ENCODE measurements around the gene LNX2. TPM values are rescaled to one million over a fixed set of nuclear protein-coding genes. Genes with fewer than 3 reads are reported as not detected.

LNX2 gene
- total RNA-seq, 6 experiments from 2014 or later: 9.5 to 28.3 (median 19.6) TPM

GRCh38 chr13:27621116-27621365, 712 bp upstream of the LNX2 start:
- intact Hi-C loops (cut with DNase I): no loop called here
- DNase-seq: no peak
- ATAC-seq: no peak

GRCh38 chr13:27619728-27620376, 477 bp downstream of the LNX2 start:
- 0% methylated on average over 8 of the region's 47 CpGs for WGBS (ENCODE audit: insufficient coverage, low coverage, low lambda C conversion rate, missing lambda C conversion rate)
- intact Hi-C loops (cut with DNase I): no loop called here
- peak in 2 of 3 donors; percentile 53 to 65 for DNase-seq
- H3K4me1 ChIP-seq: peaks cover 0 to 46% (median 12%) of the 10 kb centered on the region in 4 donors
- no peaks in the 10 kb centered on the region for H3K27me3 ChIP-seq
- TF ChIP-seq POLR2A (IDR thresholded peaks at IDR 0.05): no peak
- TF ChIP-seq, protein P1, sequence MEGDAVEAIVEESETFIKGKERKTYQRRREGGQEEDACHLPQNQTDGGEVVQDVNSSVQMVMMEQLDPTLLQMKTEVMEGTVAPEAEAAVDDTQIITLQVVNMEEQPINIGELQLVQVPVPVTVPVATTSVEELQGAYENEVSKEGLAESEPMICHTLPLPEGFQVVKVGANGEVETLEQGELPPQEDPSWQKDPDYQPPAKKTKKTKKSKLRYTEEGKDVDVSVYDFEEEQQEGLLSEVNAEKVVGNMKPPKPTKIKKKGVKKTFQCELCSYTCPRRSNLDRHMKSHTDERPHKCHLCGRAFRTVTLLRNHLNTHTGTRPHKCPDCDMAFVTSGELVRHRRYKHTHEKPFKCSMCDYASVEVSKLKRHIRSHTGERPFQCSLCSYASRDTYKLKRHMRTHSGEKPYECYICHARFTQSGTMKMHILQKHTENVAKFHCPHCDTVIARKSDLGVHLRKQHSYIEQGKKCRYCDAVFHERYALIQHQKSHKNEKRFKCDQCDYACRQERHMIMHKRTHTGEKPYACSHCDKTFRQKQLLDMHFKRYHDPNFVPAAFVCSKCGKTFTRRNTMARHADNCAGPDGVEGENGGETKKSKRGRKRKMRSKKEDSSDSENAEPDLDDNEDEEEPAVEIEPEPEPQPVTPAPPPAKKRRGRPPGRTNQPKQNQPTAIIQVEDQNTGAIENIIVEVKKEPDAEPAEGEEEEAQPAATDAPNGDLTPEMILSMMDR (IDR thresholded peaks at IDR 0.05): peak in 2 of 4 donors; percentile 6 to 12
- no peaks in the 10 kb centered on the region for H3K9me3 ChIP-seq
- peak in 3 of 4 donors; percentile 5 to 37 (median 13) for ATAC-seq
- H3K27ac ChIP-seq: peak overlapping the region; percentile 80 to 95 (median 93)
- peak overlapping the region; percentile 89 to 97 (median 97) for H3K4me3 ChIP-seq
- H3K36me3 ChIP-seq: no peaks in the 10 kb centered on the region

More at GRCh38 chr13:27621116-27621365, 712 bp upstream of the LNX2 start:
- 0% methylated on average over 8 of the region's 8 CpGs for WGBS (ENCODE audit: insufficient coverage, low coverage, low lambda C conversion rate, missing lambda C conversion rate)
- Histone ChIP-seq H3K4me1 (peaks cover 0 to 46% (median 12%) of the 10 kb centered on the region in 4 donors), H3K9me3 (no peaks in the 10 kb centered on the region), H3K4me3 (peak overlapping the region; percentile 89 to 97 (median 97)), H3K27ac (peak overlapping the region; percentile 80 to 95 (median 93)), H3K36me3 (no peaks in the 10 kb centered on the region), H3K27me3 (no peaks in the 10 kb centered on the region)
- no peak for TF ChIP-seq POLR2A (IDR thresholded peaks at IDR 0.05)
- TF ChIP-seq, protein P1 (IDR thresholded peaks at IDR 0.05): no peak

- DNase-seq (no peak), ATAC-seq (peak in 2 of 4 donors; percentile 4 to 11)
- Histone ChIP-seq H3K4me3 (peak overlapping the region; percentile 89 to 97 (median 97)), H3K4me1 (peaks cover 0 to 44% (median 11%) of the 10 kb centered on the region in 4 donors), H3K36me3 (no peaks in the 10 kb centered on the region), H3K27ac (peak overlapping the region; percentile 80 to 95 (median 93)), H3K27me3 (no peaks in the 10 kb centered on the region), H3K9me3 (no peaks in the 10 kb centered on the region)
- TF ChIP-seq POLR2A (IDR thresholded peaks at IDR 0.05): peak; percentile 26
- TF ChIP-seq, protein P1 (IDR thresholded peaks at IDR 0.05): no peak
- intact Hi-C loops (cut with DNase I): no loop called here
- 14% methylated on average over 10 of the region's 10 CpGs for WGBS (ENCODE audit: insufficient coverage, low coverage, low lambda C conversion rate, missing lambda C conversion rate)
These were observed 1.1 kb downstream of the LNX2 start for GRCh38 chr13:27619093-27619727.

- DNase-seq (no peak), ATAC-seq (peak in 2 of 4 donors; percentile 0 to 8)
- peak overlapping the region in 1 of 3 donors; percentile 97 for H3K4me3 ChIP-seq
- H3K36me3 ChIP-seq: no peaks in the 10 kb centered on the region
- 30% methylated on average over 3 of the region's 3 CpGs for WGBS (ENCODE audit: insufficient coverage, low coverage, low lambda C conversion rate, missing lambda C conversion rate)
- peaks cover 0 to 31% (median 12%) of the 10 kb centered on the region in 4 donors for H3K4me1 ChIP-seq
- peak overlapping the region in 2 of 3 donors; percentile 56 to 93 for H3K27ac ChIP-seq
- peak; percentile 18 for TF ChIP-seq POLR2A (IDR thresholded peaks at IDR 0.05)
- TF ChIP-seq, protein P1 (IDR thresholded peaks at IDR 0.05): no peak
- H3K9me3 ChIP-seq: no peaks in the 10 kb centered on the region
- intact Hi-C loops (cut with DNase I): no loop called here
- no peaks in the 10 kb centered on the region for H3K27me3 ChIP-seq
These were observed 2.4 kb downstream of the LNX2 start for GRCh38 chr13:27617881-27618321.
